ENCODE data around the gene SMIM10. TPM values are rescaled to one million over a fixed set of nuclear protein-coding genes. Genes with fewer than 3 reads are reported as not detected.

The SMIM10 gene
- total and polyA plus RNA-seq, 2 of the 13 experiments (the other 11 are each of a cell fraction or from before 2014, with no cell fraction given): not detected

DNA sequence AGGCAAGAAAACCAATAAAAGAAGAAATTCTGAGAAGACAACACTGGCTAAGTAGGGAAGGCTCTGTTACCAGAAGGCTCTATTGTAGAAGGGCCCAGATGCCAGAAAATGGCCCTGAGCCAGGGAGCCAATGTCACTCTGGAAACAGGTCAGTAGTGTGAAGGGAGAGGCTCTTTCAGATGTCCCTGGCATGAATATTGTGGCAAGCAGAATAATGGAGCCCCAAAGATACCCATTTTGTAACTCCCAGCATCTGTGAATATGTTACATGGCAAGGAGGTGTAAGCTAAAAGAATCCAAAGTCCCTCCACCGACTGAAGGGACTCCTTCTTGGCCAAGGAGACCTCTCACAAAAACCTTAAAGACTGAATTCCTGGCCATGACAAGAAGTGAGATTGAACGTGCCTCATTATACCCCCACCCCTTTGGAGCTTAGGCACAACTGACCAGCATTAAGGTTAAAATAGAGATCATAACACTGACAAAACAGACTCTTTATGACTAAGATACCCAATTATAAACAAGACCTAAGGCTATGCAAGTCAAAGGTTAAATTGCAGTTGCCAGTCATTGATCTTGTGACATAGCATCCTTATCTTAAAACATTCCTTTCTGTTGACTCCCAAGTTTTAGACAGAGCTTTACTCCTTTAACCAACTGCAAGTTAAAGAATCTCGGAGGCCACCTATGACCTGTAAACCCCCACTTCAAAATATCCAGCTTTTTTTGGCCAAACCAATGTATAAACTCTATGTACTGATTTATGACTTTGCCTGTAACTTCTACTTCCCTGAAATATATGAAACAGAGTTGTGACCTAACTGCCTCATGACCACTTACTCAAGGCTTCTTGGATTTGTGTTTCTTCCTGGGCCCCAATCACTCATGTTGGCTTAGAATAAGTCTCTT is 42.2 kb upstream of the SMIM10 start (continued):
- TF ChIP-seq SCMH1 (CRISPR knock-in tag; IDR thresholded peaks at IDR 0.05; ENCODE audit: borderline replicate concordance) (no peak), HNF4A (CRISPR knock-in tag; IDR thresholded peaks at IDR 0.05) (peak; percentile 26; the same call in 1 of the 2 replicates), ZSCAN12 (CRISPR knock-in tag; IDR thresholded peaks at IDR 0.05) (no peak), PCBP2 (optimal IDR thresholded peaks at IDR 0.05; ENCODE audit: low read depth, low read length, poor library complexity, severe bottlenecking) (no peak), ELF1 (CRISPR knock-in tag; IDR thresholded peaks at IDR 0.05) (no peak), GATA4 (IDR thresholded peaks at IDR 0.05; ENCODE audit: borderline replicate concordance, low read depth) (no peak), ZNF75D (CRISPR knock-in tag; IDR thresholded peaks at IDR 0.05; ENCODE audit: borderline replicate concordance) (no peak), SAP130 (CRISPR knock-in tag; IDR thresholded peaks at IDR 0.05; ENCODE audit: low read depth) (0 out of 2 replicates have a peak, but pooled peaks have one; percentile 11), MBD4 (IDR thresholded peaks at IDR 0.05; ENCODE audit: borderline replicate concordance, low read length) (no peak), ZNF335 (CRISPR knock-in tag; IDR thresholded peaks at IDR 0.05) (no peak), ARHGAP35 (CRISPR knock-in tag; IDR thresholded peaks at IDR 0.05; ENCODE audit: borderline replicate concordance) (no peak), HOXA7 (CRISPR knock-in tag; IDR thresholded peaks at IDR 0.05) (no peak), ZNF225 (CRISPR knock-in tag; IDR thresholded peaks at IDR 0.05) (no peak), ETV5 (CRISPR knock-in tag; IDR thresholded peaks at IDR 0.05; ENCODE audit: borderline replicate concordance) (no peak), PHF8 (CRISPR knock-in tag; IDR thresholded peaks at IDR 0.05) (no peak), RBAK (CRISPR knock-in tag; IDR thresholded peaks at IDR 0.05) (no peak), LCORL (IDR thresholded peaks at IDR 0.05) (no peak), LCORL (CRISPR knock-in tag; IDR thresholded peaks at IDR 0.05) (no peak), ZNF776 (CRISPR knock-in tag; IDR thresholded peaks at IDR 0.05) (no peak), ZNF572 (CRISPR knock-in tag; IDR thresholded peaks at IDR 0.05) (no peak)
- TF ChIP-seq, protein P1, sequence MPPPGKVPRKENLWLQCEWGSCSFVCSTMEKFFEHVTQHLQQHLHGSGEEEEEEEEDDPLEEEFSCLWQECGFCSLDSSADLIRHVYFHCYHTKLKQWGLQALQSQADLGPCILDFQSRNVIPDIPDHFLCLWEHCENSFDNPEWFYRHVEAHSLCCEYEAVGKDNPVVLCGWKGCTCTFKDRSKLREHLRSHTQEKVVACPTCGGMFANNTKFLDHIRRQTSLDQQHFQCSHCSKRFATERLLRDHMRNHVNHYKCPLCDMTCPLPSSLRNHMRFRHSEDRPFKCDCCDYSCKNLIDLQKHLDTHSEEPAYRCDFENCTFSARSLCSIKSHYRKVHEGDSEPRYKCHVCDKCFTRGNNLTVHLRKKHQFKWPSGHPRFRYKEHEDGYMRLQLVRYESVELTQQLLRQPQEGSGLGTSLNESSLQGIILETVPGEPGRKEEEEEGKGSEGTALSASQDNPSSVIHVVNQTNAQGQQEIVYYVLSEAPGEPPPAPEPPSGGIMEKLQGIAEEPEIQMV (CRISPR knock-in tag; IDR thresholded peaks at IDR 0.05; ENCODE audit: low read depth): no peak
- TF ChIP-seq, protein P2, sequence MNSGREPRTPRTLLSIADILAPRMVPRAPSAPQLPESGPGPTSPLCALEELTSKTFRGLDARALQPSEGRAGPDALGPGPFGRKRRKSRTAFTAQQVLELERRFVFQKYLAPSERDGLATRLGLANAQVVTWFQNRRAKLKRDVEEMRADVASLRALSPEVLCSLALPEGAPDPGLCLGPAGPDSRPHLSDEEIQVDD (CRISPR knock-in tag; IDR thresholded peaks at IDR 0.05; ENCODE audit: borderline replicate concordance): no peak
- TF ChIP-seq, protein P3, sequence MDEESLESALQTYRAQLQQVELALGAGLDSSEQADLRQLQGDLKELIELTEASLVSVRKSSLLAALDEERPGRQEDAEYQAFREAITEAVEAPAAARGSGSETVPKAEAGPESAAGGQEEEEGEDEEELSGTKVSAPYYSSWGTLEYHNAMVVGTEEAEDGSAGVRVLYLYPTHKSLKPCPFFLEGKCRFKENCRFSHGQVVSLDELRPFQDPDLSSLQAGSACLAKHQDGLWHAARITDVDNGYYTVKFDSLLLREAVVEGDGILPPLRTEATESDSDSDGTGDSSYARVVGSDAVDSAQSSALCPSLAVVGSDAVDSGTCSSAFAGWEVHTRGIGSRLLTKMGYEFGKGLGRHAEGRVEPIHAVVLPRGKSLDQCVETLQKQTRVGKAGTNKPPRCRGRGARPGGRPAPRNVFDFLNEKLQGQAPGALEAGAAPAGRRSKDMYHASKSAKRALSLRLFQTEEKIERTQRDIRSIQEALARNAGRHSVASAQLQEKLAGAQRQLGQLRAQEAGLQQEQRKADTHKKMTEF (CRISPR knock-in tag; IDR thresholded peaks at IDR 0.05): no peak
